GM12864 (cell line): Measurements from ENCODE around the gene PPIF.

Experiments used
- DNase-seq: peaks from one replicate; pipeline ENCODE4 v3.0.0-alpha.2; 2011; ENCODE audit warnings: low read depth
- H3K4me3 ChIP-seq: 2 replicates; pipeline ENCODE4 v1.5.1; 2011; ENCODE audit warnings: mild to moderate bottlenecking, low read depth, low read length, control low read depth
- TF ChIP-seq, protein P1 (sequence below): IDR thresholded peaks from 2 replicates; pipeline ENCODE4 v1.5.1; 2011; ENCODE audit warnings: low read depth, mild to moderate bottlenecking, moderate library complexity, low read length, control low read depth, inconsistent platforms; ENCODE audit errors: missing control alignments

Gene PPIF

DNA sequence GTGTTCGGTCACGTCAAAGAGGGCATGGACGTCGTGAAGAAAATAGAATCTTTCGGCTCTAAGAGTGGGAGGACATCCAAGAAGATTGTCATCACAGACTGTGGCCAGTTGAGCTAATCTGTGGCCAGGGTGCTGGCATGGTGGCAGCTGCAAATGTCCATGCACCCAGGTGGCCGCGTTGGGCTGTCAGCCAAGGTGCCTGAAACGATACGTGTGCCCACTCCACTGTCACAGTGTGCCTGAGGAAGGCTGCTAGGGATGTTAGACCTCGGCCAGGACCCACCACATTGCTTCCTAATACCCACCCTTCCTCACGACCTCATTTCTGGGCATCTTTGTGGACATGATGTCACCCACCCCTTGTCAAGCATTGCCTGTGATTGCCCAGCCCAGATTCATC lies 6.5 kb downstream of the PPIF start:
- no peak overlapping the region for H3K4me3 ChIP-seq
- TF ChIP-seq, protein P1, sequence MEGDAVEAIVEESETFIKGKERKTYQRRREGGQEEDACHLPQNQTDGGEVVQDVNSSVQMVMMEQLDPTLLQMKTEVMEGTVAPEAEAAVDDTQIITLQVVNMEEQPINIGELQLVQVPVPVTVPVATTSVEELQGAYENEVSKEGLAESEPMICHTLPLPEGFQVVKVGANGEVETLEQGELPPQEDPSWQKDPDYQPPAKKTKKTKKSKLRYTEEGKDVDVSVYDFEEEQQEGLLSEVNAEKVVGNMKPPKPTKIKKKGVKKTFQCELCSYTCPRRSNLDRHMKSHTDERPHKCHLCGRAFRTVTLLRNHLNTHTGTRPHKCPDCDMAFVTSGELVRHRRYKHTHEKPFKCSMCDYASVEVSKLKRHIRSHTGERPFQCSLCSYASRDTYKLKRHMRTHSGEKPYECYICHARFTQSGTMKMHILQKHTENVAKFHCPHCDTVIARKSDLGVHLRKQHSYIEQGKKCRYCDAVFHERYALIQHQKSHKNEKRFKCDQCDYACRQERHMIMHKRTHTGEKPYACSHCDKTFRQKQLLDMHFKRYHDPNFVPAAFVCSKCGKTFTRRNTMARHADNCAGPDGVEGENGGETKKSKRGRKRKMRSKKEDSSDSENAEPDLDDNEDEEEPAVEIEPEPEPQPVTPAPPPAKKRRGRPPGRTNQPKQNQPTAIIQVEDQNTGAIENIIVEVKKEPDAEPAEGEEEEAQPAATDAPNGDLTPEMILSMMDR, result no peak
- no peak for DNase-seq

DNA sequence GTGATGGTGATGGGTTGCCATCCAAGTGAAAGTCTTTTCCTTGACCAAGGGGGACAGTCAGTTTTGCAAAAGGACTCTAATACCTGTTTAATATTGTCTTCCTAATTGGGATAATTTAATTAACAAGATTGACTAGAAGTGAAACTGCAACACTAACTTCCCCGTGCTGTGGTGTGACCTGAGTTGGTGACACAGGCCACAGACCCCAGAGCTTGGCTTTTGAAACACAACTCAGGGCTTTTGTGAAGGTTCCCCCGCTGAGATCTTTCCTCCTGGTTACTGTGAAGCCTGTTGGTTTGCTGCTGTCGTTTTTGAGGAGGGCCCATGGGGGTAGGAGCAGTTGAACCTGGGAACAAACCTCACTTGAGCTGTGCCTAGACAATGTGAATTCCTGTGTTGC lies 6.9 kb downstream of the PPIF start:
- no peak for DNase-seq
- TF ChIP-seq, protein P1, result no peak
- no peak overlapping the region for H3K4me3 ChIP-seq

DNA sequence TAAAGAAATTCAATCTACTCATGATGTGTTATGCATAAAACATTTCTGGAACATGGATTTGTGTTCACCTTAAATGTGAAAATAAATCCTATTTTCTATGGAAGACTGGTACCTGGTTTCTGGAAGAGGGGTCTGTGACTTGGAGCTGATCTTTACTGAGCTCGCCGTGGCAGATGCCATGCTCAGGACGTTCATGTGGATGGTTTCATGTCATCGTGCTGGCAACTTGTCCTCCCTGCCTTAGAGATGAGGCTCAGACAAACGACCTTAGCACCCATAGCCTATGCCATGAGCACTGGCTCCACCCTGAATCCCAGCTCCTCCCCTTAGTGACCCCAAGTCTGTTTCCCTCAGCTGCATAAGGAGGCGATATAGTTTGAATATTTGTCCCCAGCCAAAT lies 7.3 kb downstream of the PPIF start:
- DNase-seq, result no peak
- TF ChIP-seq, protein P1, result no peak

DNA sequence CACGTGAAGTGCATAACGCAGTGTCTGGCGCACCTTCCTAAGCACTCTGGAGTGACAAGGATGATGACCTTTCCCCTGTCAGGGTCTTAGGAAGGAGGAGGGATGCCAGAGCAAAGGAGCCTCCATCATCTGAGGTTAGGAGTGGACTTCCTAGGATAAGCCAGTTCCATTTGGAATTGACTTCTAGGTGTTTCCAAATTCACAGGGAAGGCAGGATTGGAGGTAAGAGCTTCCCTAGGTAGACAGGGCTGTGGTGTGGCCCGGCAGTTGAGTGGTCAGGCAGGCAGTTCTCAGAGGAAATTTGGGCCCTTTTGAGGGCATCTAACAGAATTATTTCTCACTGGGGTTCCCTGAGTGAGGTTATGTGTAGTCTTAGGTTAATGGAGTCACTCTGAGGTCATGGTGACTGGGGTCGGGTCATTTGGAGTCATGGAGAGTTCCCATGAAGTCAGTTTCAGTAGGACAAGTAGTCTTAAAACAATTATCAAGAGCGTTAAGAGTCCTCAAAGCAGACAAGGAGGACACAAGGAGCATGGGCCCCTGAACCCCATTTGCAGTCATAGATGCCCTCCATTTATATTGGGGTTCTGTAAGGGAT lies 8.2 kb downstream of the PPIF start:
- DNase-seq, result no peak
- H3K4me3 ChIP-seq, result no peak overlapping the region
- TF ChIP-seq, protein P1, result no peak

More for the DNA sequence above, 7.3 kb downstream of the PPIF start:
- H3K4me3 ChIP-seq, result no peak overlapping the region

DNA sequence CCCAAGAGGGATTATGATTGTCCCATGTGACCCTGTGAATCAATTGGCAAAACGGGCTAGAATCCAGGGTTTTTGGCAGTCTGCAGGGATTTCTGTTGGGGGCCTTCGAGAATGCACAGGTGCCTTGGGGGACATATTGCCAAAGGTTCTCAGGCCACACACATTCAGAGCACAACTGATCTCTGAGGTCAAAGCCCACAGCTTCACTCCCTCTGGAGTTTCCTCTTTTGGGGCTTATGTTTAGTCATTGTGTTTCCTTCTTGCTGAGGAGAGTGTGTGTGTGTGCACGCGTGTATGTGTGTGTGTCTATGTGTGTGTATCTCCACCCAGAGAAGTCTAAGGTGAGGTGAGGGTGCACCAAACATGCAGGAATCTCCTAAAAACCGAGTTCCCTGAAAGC lies 8.8 kb downstream of the PPIF start:
- TF ChIP-seq, protein P1, result no peak
- DNase-seq, result no peak
- no peak overlapping the region for H3K4me3 ChIP-seq

DNA sequence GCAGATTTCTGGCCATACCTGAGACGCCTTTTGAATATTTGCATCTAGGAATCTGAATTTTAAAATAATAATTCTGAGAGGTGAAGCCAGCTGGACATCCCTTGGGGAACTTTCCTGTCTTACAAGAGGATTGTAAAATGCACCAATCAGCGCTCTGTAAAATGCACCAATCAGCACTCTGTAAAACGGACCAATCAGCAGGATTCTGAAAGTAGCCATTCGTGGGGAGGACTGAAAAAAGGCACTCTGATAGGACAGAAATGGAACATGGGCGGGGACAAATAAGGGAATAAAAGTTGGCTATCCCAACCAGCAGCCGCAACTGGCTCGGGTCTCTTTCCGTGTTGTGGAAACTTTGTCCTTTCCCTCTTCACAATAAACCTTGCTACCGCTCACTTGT lies 9.9 kb downstream of the PPIF start:
- TF ChIP-seq, protein P1, result no peak
- no peak for DNase-seq
- H3K4me3 ChIP-seq, result no peak overlapping the region

DNA sequence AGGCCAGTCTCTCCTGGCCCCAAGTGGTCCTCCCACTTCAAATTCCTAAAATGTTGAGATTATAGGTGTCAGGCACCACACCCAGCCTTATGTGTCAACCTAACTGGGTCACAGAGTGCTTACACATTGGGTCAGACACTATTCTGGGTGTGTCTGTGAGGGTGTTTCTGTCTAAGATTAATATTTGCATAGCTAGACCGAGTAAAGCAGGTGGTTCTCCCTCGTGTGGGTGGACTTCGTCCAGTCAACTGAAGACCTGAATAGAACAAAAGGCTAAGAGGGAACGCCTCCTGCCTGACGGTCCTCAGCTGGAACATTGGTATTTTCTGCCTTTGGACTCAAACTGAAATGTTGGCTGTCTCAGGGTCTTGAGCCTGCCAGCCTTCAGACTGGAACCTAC lies 11.5 kb downstream of the PPIF start:
- no peak overlapping the region for H3K4me3 ChIP-seq
- DNase-seq, result no peak
- TF ChIP-seq, protein P1, result no peak
